PC-9 (cell line): ENCODE results near the gene KCNAB2. TPM values are rescaled to one million over a fixed set of nuclear protein-coding genes. Genes with fewer than 3 reads are reported as not detected.

Experiments used
- BruUV-seq: library from RNA; stranded (reverse); fragments of 400-500 nt; replicated peaks from 2 replicates; lab custom pipeline; 2021; lab: Mats Ljungman, UMichigan
- CTCF ChIA-PET: fragments of 300-600 bp; sonication (Branson Sonifier 250); formaldehyde crosslinking; loops from one replicate; lab custom pipeline; 2022; ENCODE audit warnings: antibody characterized with exemption; lab: Charles Lee
- POLR2A ChIA-PET: fragments of 300-600 bp; sonication (Branson Sonifier 250); formaldehyde crosslinking; loops from one replicate; lab custom pipeline; 2022; ENCODE audit warnings: antibody characterized with exemption; ENCODE audit not compliant: unreplicated experiment; lab: Charles Lee
- DNase-seq, 2 experiments: peaks; one replicate each; pipeline versions ENCODE4 v3.0.0 to v3.0.0-alpha.2; 2015 to 2022; ENCODE audit warnings: mixed read lengths in 1 of 2
- H2AFZ ChIP-seq: fragments of 200-600 bp; sonication (generic); 2 replicates; pipeline ENCODE4 v1.8.1; 2017; ENCODE audit warnings: antibody characterized with exemption
- H3F3A ChIP-seq: fragments of 200-600 bp; sonication (generic); 2 replicates; pipeline ENCODE4 v1.8.1; 2017; ENCODE audit warnings: antibody characterized with exemption, mild to moderate bottlenecking, low read depth; ENCODE audit not compliant: insufficient read depth
- H3K27ac ChIP-seq: fragments of 200-600 bp; sonication (generic); 2 replicates; pipeline ENCODE4 v1.6.1; 2016; ENCODE audit warnings: mixed run types
- H3K27me3 ChIP-seq: fragments of 200-600 bp; sonication (generic); 2 replicates; pipeline ENCODE4 v1.6.1; 2016; ENCODE audit warnings: low read depth, mixed run types; ENCODE audit not compliant: insufficient read depth
- H3K36me3 ChIP-seq: fragments of 200-600 bp; sonication (generic); 2 replicates; pipeline ENCODE4 v1.6.1; 2016; ENCODE audit warnings: low read depth, mixed run types
- H3K4me1 ChIP-seq: fragments of 200-600 bp; sonication (generic); replicated peaks from 2 replicates; pipeline ENCODE4 v1.6.1; 2016; ENCODE audit warnings: mixed run types; ENCODE audit not compliant: insufficient read depth
- H3K4me2 ChIP-seq: fragments of 200-600 bp; sonication (generic); 2 replicates; pipeline ENCODE4 v1.6.1; 2017; ENCODE audit warnings: mixed run types
- H3K4me3 ChIP-seq: fragments of 200-600 bp; sonication (generic); 2 replicates; pipeline ENCODE4 v1.6.1; 2016; ENCODE audit warnings: mixed run types
- H3K79me2 ChIP-seq: fragments of 200-600 bp; sonication (generic); 2 replicates; pipeline ENCODE4 v1.6.1; 2017; ENCODE audit warnings: low read depth, mixed run types
- H3K9me2 ChIP-seq: fragments of 200-600 bp; sonication (generic); 2 replicates; pipeline ENCODE4 v1.8.1; 2017; ENCODE audit warnings: mild to moderate bottlenecking; ENCODE audit not compliant: insufficient read depth
- H3K9me3 ChIP-seq: fragments of 200-600 bp; sonication (generic); 2 replicates; pipeline ENCODE4 v1.8.1; 2016; ENCODE audit warnings: low read depth; ENCODE audit not compliant: insufficient read depth
- H4K20me1 ChIP-seq: fragments of 200-600 bp; sonication (generic); 2 replicates; pipeline ENCODE4 v1.8.1; 2017; ENCODE audit not compliant: insufficient read depth
- EZH2 ChIP-seq: fragments of 200-600 bp; sonication (generic); IDR thresholded peaks from 2 replicates; pipeline ENCODE4 v1.8.0; 2017; ENCODE audit warnings: antibody characterized with exemption, low read depth
- intact Hi-C: fragments of 100-400 bp; cut with micrococcal nuclease; formaldehyde crosslinking; loops from one replicate; pipeline ENCODE4 v1.10.0; 2022; ENCODE audit not compliant: unreplicated experiment
- total RNA-seq: library from RNA; stranded (reverse); gene quantifications from 2 replicates; pipeline ENCODE4 v1.2.3, GENCODE V29; 2021
- TF ChIP-seq, protein P1 (sequence below): fragments of 200-600 bp; sonication (generic); conservative IDR thresholded peaks from 2 replicates; pipeline ENCODE4 v1.6.1; 2017; ENCODE audit warnings: mixed run types, antibody characterized with exemption, mild to moderate bottlenecking, moderate library complexity

KCNAB2 gene
- total RNA-seq, 1 experiment from 2014 or later, result 19.6 TPM

DNA sequence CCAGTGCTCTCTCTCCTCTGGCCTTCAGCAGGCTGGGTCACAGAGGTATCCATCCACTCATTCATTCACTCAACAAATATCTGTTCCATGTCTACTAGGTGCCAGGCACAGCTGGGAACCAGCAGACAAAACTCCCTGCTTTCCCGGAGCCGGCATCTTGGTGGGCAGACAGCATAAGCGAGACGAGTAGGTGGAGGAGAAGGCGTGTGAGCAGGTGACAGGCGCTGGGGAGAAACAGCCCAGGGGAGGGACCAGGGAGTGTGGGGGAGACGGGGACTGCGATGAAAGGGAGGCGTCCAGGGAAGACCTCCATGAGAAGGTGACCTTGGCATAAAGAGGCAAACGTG is 11.0 kb upstream of the KCNAB2 start:
- no peak overlapping the region for H3K4me2 ChIP-seq
- no peaks in the 10 kb centered on the region for H3K4me1 ChIP-seq
- H3K4me3 ChIP-seq, result no peak overlapping the region
- no peak overlapping the region for H2AFZ ChIP-seq
- H3K9me2 ChIP-seq, result no peaks in the 10 kb centered on the region
- H3K27ac ChIP-seq, result no peak overlapping the region
- no peaks in the 10 kb centered on the region for H3K36me3 ChIP-seq
- H3F3A ChIP-seq, result no peaks in the 10 kb centered on the region; the same call in 1 of the 2 replicates
- intact Hi-C loops, result no loop called here
- H3K9me3 ChIP-seq, result no peaks in the 10 kb centered on the region
- no peaks in the 10 kb centered on the region for H3K79me2 ChIP-seq
- H3K27me3 ChIP-seq, result no peaks in the 10 kb centered on the region
- POLR2A ChIA-PET, result no interaction called here
- no peak for DNase-seq
- H4K20me1 ChIP-seq, result no peaks in the 10 kb centered on the region
- BruUV-seq, result no TSS peak
- CTCF ChIA-PET, result interaction anchor here (0.5 kb wide), 1 partner anchor 94 kb away, joined by 3 read pairs; no protein-coding TSS in a partner anchor
- TF ChIP-seq EZH2, result no peak
- TF ChIP-seq, protein P1, sequence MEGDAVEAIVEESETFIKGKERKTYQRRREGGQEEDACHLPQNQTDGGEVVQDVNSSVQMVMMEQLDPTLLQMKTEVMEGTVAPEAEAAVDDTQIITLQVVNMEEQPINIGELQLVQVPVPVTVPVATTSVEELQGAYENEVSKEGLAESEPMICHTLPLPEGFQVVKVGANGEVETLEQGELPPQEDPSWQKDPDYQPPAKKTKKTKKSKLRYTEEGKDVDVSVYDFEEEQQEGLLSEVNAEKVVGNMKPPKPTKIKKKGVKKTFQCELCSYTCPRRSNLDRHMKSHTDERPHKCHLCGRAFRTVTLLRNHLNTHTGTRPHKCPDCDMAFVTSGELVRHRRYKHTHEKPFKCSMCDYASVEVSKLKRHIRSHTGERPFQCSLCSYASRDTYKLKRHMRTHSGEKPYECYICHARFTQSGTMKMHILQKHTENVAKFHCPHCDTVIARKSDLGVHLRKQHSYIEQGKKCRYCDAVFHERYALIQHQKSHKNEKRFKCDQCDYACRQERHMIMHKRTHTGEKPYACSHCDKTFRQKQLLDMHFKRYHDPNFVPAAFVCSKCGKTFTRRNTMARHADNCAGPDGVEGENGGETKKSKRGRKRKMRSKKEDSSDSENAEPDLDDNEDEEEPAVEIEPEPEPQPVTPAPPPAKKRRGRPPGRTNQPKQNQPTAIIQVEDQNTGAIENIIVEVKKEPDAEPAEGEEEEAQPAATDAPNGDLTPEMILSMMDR, result no peak

DNA sequence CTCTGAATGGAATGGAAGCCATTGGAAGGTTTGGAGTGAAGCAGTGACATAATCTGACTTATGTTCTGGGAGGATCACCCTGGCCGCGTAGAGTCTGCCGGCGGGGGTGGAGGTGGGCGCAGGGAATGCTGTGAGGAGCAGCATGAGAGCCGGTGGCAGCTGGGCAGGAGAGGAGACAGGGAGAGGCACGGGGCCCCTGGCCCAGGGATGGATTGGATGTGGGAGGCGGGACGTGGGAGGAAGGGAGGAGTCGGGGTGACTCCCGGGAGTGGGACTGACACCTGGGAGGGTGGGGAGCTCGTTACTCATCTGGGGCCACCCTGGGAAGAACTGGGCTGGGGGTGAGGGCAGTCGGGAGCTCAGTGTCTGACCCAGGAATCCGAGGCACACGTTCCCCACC is 10.4 kb upstream of the KCNAB2 start:
- no peaks in the 10 kb centered on the region for H3K9me2 ChIP-seq
- no peak overlapping the region for H3K4me3 ChIP-seq
- ChIA-PET CTCF (no interaction called here), POLR2A (interaction anchor here (0.6 kb wide), 1 partner anchor 157 kb away, joined by 4 read pairs; no protein-coding TSS in a partner anchor)
- H3F3A ChIP-seq, result no peaks in the 10 kb centered on the region; the same call in 1 of the 2 replicates
- BruUV-seq, result no TSS peak
- H3K4me1 ChIP-seq, result no peaks in the 10 kb centered on the region
- no peak overlapping the region for H3K27ac ChIP-seq
- no peaks in the 10 kb centered on the region for H3K27me3 ChIP-seq
- TF ChIP-seq, protein P1, result no peak
- TF ChIP-seq EZH2, result no peak
- H3K9me3 ChIP-seq, result no peaks in the 10 kb centered on the region
- H3K79me2 ChIP-seq, result no peaks in the 10 kb centered on the region
- DNase-seq, result no peak
- no peaks in the 10 kb centered on the region for H3K36me3 ChIP-seq
- no peaks in the 10 kb centered on the region for H4K20me1 ChIP-seq
- intact Hi-C loops, result no loop called here
- no peak overlapping the region for H3K4me2 ChIP-seq
- no peak overlapping the region for H2AFZ ChIP-seq

DNA sequence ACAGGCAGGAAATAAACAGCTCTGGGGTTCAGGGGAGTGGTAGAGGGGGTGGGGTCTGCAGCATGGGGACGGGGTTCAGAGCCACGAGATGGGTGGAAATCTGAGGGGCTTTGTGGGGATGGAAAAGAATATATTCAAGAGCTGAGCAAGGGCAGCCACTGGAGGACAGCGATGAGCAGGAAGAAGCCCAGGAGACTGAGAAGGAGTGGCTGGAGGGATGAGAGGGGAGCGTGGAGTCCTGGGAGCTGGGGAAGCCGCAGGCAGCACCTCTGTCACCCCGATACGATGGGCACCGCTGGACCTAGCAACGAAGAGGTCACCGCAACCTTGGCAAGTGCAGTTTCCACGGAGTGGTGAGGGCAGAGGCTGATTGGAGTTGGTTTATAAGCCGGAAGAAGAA is 10.0 kb upstream of the KCNAB2 start:
- CTCF ChIA-PET, result no interaction called here
- no peaks in the 10 kb centered on the region for H4K20me1 ChIP-seq
- TF ChIP-seq EZH2, result no peak
- TF ChIP-seq, protein P1, result no peak
- no TSS peak for BruUV-seq
- POLR2A ChIA-PET, result interaction anchor here (0.6 kb wide), 1 partner anchor 157 kb away, joined by 4 read pairs; no protein-coding TSS in a partner anchor
- no peak overlapping the region for H3K4me2 ChIP-seq
- H3K36me3 ChIP-seq, result no peaks in the 10 kb centered on the region
- no peak for DNase-seq
- H3K4me3 ChIP-seq, result no peak overlapping the region
- no peak overlapping the region for H2AFZ ChIP-seq
- intact Hi-C loops, result no loop called here
- no peaks in the 10 kb centered on the region for H3K4me1 ChIP-seq
- H3K79me2 ChIP-seq, result no peaks in the 10 kb centered on the region
- H3K27ac ChIP-seq, result no peak overlapping the region
- no peaks in the 10 kb centered on the region for H3K9me2 ChIP-seq
- H3F3A ChIP-seq, result no peaks in the 10 kb centered on the region; the same call in 1 of the 2 replicates
- H3K27me3 ChIP-seq, result no peaks in the 10 kb centered on the region
- no peaks in the 10 kb centered on the region for H3K9me3 ChIP-seq
